ENCODE data around the gene LYSET.

DNA sequence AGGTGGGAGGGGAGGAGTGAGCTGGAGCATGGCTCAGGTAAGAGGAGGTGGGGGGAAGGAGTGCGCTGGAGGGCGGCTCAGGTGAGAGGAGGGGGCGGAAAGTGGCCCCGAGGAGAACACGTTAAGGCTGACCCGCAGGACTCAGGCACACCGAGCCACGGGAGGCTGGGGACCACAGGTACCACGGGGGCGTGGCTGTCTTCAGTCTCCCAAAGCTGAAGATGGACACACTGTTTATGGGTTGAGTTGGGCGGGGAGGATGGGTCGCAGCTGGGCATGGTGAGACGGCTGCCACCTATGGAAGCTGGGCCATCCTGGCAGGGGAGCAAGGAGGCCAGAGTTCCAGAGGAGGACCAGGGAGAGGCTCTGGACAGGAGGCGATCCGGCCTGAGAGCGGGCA, 45.4 kb downstream of the LYSET start:
- TF ChIP-seq ESRRA (IDR thresholded peaks at IDR 0.05; ENCODE audit: low read length): no peak
- TF ChIP-seq NR2C2 (IDR thresholded peaks at IDR 0.05; ENCODE audit: borderline replicate concordance, control insufficient read depth, insufficient read length, low read depth): no peak
- no peak for TF ChIP-seq POLR2A (IDR thresholded peaks at IDR 0.05; ENCODE audit: low read depth, low read length)
- no peak for TF ChIP-seq EZH2 (IDR thresholded peaks at IDR 0.05; ENCODE audit: borderline replicate concordance, control insufficient read depth, low read depth, low read length)
